Measurements from ENCODE around the gene PCDHGA10. TPM values are rescaled to one million over a fixed set of nuclear protein-coding genes. Genes with fewer than 3 reads are reported as not detected.
"Not testable (repeated sequence)": the region's sequence is repeated elsewhere in the genome, so short reads cannot be mapped to it uniquely, and the experiment has no call there.

Gene PCDHGA10
- total RNA-seq, result 0.21 and 0.34 TPM in 2 replicates

GRCh38 chr5:141412854-141413539, at the start of gene PCDHGA10:
TSS of gene PCDHGA10 (plus strand) at chr5:141412987. CDS start at chr5:141413176, 189 bp downstream.
- peaks cover 16% of the 10 kb centered on the region for H3K36me3 Mint-ChIP-seq (ENCODE audit: low read depth)
- peaks cover 18% of the 10 kb centered on the region for H3K9me3 Mint-ChIP-seq
- peaks cover 18% of the 10 kb centered on the region for H3K4me1 Mint-ChIP-seq (ENCODE audit: low read depth)
- intact Hi-C loops (cut with micrococcal nuclease), result loop anchor here (2.0 kb wide), 1 partner anchor 100 kb away; no protein-coding TSS in a partner anchor
- H3K27me3 Mint-ChIP-seq (ENCODE audit: low read depth), result peaks cover 60% of the 10 kb centered on the region
- no peak for DNase-seq (ENCODE audit: low spot score)
- H3K27ac Mint-ChIP-seq, result no peak within 1 kb of the TSS
- H3K4me3 Mint-ChIP-seq (ENCODE audit: low read depth), result peak within 1 kb of the TSS; percentile 82

- peaks cover 30% of the 10 kb centered on the region for H3K27me3 Mint-ChIP-seq (ENCODE audit: low read depth)
- H3K4me1 Mint-ChIP-seq (ENCODE audit: low read depth), result peaks cover 2% of the 10 kb centered on the region
- no peak for DNase-seq (ENCODE audit: low spot score)
- H3K27ac Mint-ChIP-seq, result no peak within 1 kb of the TSS
- no peak within 1 kb of the TSS for H3K4me3 Mint-ChIP-seq (ENCODE audit: low read depth)
- intact Hi-C loops (cut with micrococcal nuclease), result no loop called here
- peaks cover 52% of the 10 kb centered on the region for H3K9me3 Mint-ChIP-seq
- H3K36me3 Mint-ChIP-seq (ENCODE audit: low read depth), result peaks cover 6% of the 10 kb centered on the region
Observed at GRCh38 chr5:141363952-141364660, 48.7 kb upstream of the PCDHGA10 start, which contains the start of gene PCDHGA5. TSS of gene PCDHGA5 (plus strand) at chr5:141364162. CDS start at chr5:141364331, 169 bp downstream.

GRCh38 chr5:141366016-141366896, 46.5 kb upstream of the PCDHGA10 start:
- Mint-ChIP-seq H3K27ac (no peak overlapping the region), H3K36me3 (ENCODE audit: low read depth) (peaks cover 3% of the 10 kb centered on the region), H3K27me3 (ENCODE audit: low read depth) (peaks cover 30% of the 10 kb centered on the region), H3K4me3 (ENCODE audit: low read depth) (no peak overlapping the region), H3K4me1 (ENCODE audit: low read depth) (peaks cover 1% of the 10 kb centered on the region), H3K9me3 (peaks cover 45% of the 10 kb centered on the region)
- no peak for DNase-seq (ENCODE audit: low spot score)
- intact Hi-C loops (cut with micrococcal nuclease), result no loop called here

- DNase-seq (ENCODE audit: low spot score), result no peak
- peaks cover 37% of the 10 kb centered on the region for H3K9me3 Mint-ChIP-seq
Observed at GRCh38 chr5:141369994-141370848, 42.6 kb upstream of the PCDHGA10 start, which contains the start of gene PCDHGB3. TSS of gene PCDHGB3 (plus strand) at chr5:141370242. CDS start at chr5:141370395, 153 bp downstream.

GRCh38 chr5:141371572-141372475, 41.0 kb upstream of the PCDHGA10 start:
- Mint-ChIP-seq H3K27ac (no peak overlapping the region), H3K4me1 (ENCODE audit: low read depth) (peaks cover 1% of the 10 kb centered on the region), H3K27me3 (ENCODE audit: low read depth) (peaks cover 15% of the 10 kb centered on the region), H3K36me3 (ENCODE audit: low read depth) (peaks cover 5% of the 10 kb centered on the region), H3K9me3 (peaks cover 38% of the 10 kb centered on the region), H3K4me3 (ENCODE audit: low read depth) (no peak overlapping the region)
- intact Hi-C loops (cut with micrococcal nuclease), result no loop called here
- no peak for DNase-seq (ENCODE audit: low spot score)

More at GRCh38 chr5:141369994-141370848, 42.6 kb upstream of the PCDHGA10 start, which contains the start of gene PCDHGB3:
- intact Hi-C loops (cut with micrococcal nuclease), result no loop called here
- Mint-ChIP-seq H3K27me3 (ENCODE audit: low read depth) (peaks cover 19% of the 10 kb centered on the region), H3K4me3 (ENCODE audit: low read depth) (peak within 1 kb of the TSS; percentile 77), H3K4me1 (ENCODE audit: low read depth) (peaks cover 1% of the 10 kb centered on the region), H3K36me3 (ENCODE audit: low read depth) (peaks cover 5% of the 10 kb centered on the region), H3K27ac (no peak within 1 kb of the TSS)

- Mint-ChIP-seq H3K27me3 (ENCODE audit: low read depth) (peaks cover 15% of the 10 kb centered on the region), H3K4me1 (ENCODE audit: low read depth) (peaks cover 1% of the 10 kb centered on the region), H3K27ac (no peak within 1 kb of the TSS), H3K4me3 (ENCODE audit: low read depth) (peak within 1 kb of the TSS; percentile 13), H3K9me3 (peaks cover 44% of the 10 kb centered on the region), H3K36me3 (ENCODE audit: low read depth) (peaks cover 5% of the 10 kb centered on the region)
- intact Hi-C loops (cut with micrococcal nuclease), result no loop called here
- no peak for DNase-seq (ENCODE audit: low spot score)
Observed at GRCh38 chr5:141373673-141374317, 39.0 kb upstream of the PCDHGA10 start, which contains the start of gene PCDHGA6. TSS of gene PCDHGA6 (plus strand) at chr5:141373891. CDS start at chr5:141374084, 193 bp downstream.

- peaks cover 5% of the 10 kb centered on the region for H3K36me3 Mint-ChIP-seq (ENCODE audit: low read depth)
- no peak for DNase-seq (ENCODE audit: low spot score)
- intact Hi-C loops (cut with micrococcal nuclease), result no loop called here
- H3K4me1 Mint-ChIP-seq (ENCODE audit: low read depth), result no peaks in the 10 kb centered on the region
- H3K27me3 Mint-ChIP-seq (ENCODE audit: low read depth), result peaks cover 11% of the 10 kb centered on the region
- H3K27ac Mint-ChIP-seq, result no peak overlapping the region
- H3K4me3 Mint-ChIP-seq (ENCODE audit: low read depth), result no peak overlapping the region
- peaks cover 46% of the 10 kb centered on the region for H3K9me3 Mint-ChIP-seq
Observed at GRCh38 chr5:141374627-141375026, 38.2 kb upstream of the PCDHGA10 start.

- H3K4me1 Mint-ChIP-seq (ENCODE audit: low read depth); H3K27ac Mint-ChIP-seq; H3K36me3 Mint-ChIP-seq (ENCODE audit: low read depth); DNase-seq (ENCODE audit: low spot score); H3K4me3 Mint-ChIP-seq (ENCODE audit: low read depth); intact Hi-C loops (cut with micrococcal nuclease); H3K27me3 Mint-ChIP-seq (ENCODE audit: low read depth): not testable (repeated sequence)
- peaks cover 46% of the 10 kb centered on the region for H3K9me3 Mint-ChIP-seq
Observed at GRCh38 chr5:141375444-141376155, 37.2 kb upstream of the PCDHGA10 start.

GRCh38 chr5:141382469-141383294, 30.1 kb upstream of the PCDHGA10 start, which contains the start of gene PCDHGA7:
TSS of gene PCDHGA7 (plus strand) at chr5:141382742. CDS start at chr5:141382900, 158 bp downstream.
- intact Hi-C loops (cut with micrococcal nuclease), result no loop called here
- Mint-ChIP-seq H3K27ac (no peak within 1 kb of the TSS), H3K9me3 (peaks cover 38% of the 10 kb centered on the region), H3K36me3 (ENCODE audit: low read depth) (no peaks in the 10 kb centered on the region), H3K4me1 (ENCODE audit: low read depth) (no peaks in the 10 kb centered on the region), H3K27me3 (ENCODE audit: low read depth) (peaks cover 11% of the 10 kb centered on the region), H3K4me3 (ENCODE audit: low read depth) (peak within 1 kb of the TSS; percentile 75)
- no peak for DNase-seq (ENCODE audit: low spot score)

All from activated T-helper 2 cell treated with anti-CD3 and anti-CD28 coated beads, Interferon-gamma antibody, Interleukin-2, Interleukin-4, amounts not matched to agents 10 μg/mL and 5 μg/mL and 100 μg/mL, durations not matched to agents 14 hours and 24 hours and 36 hours (primary cell).